HG03520 (cell line): Measurements from ENCODE around the gene PTPRT.

Experiments used
- ATAC-seq: cut with Tn5 transposase; IDR thresholded peaks from one replicate; pipeline ENCODE4 v1.9.1; 2021; ENCODE audit warnings: mild to moderate bottlenecking, moderate library complexity; ENCODE audit not compliant: unreplicated experiment

Gene PTPRT

DNA sequence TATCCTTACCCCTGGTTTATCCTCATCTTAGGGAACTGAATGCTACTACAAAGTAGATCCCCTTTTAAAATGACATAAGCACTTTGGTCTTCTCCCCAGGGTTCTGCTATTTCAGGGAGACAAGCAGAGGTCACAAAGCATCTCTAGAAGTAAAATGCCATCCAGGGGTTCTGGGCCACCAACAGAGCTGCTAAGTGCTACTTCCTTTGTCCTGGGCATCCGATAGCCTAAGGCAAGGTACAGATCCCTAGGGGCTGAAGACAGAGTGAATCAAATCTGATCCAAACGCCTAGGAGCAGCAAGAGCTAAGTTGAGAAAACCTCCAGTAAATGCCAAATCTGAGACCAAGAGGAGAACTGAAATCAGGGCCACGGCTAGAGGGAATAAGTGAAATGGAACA, 161.2 kb downstream of the PTPRT start:
- ATAC-seq, result no peak

- no peak for ATAC-seq
These were observed 165.9 kb downstream of the PTPRT start for GRCh38 chr20:43023836-43024235.

DNA sequence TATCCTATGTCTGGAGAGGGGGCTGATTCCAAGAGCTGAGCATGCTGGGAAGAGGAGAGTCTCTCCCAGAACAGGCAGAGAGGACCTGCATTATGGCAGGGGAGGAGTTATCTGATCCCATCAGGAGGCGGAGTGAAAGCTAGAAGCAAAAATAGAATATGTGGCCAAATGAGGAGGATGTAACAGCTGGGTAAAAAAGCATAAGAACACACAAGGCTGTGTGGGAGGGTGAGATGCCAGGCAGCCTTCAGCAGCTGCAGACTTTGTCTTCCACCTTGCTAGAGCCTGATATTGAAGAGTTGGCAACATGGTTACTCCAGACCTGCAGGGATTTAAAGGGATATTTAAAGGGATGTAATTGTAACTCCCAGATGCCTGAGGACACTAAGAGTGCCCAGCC, 167.1 kb downstream of the PTPRT start:
- ATAC-seq, result no peak

GRCh38 chr20:43022081-43022480, 167.6 kb downstream of the PTPRT start:
- no peak for ATAC-seq

DNA sequence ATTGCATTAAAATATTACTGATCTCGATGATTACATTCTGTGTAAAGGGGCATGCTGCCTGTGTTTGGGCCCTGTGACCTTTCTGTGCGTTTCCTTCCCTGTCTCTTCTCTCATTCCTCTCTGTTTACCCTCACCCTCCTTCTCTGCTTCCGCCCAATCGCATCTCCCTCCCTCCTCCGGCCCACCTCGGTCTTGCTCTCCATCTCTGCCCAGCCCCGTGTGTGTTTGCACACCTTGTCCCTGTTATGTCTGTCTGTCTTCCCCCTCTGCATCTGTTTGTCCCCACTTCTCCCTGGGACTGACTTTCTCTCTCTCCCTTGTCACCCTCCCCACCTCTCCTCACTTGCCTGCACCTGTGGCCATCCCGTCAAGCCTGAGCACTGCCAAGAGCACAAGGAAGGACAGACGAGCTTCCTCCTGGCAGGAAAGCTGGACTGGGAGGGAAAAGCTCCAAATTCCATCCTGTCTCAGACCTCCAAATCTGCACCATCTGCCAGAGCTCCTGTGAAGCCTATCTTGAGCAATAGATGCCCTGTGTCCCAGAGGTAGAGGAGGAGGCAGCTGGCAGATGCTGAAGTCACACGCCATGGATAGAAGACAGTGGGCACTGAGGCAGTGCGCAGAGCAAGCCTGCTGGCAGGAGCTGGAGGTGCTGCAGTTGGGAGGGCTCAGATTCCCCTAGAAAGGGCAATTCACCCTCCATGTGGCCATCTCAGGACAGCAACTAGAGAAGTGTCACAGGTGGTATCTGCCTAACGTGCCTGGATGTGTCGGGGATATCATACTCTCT, 172.3 kb downstream of the PTPRT start:
- no peak for ATAC-seq

GRCh38 chr20:43016257-43016656, 173.4 kb downstream of the PTPRT start:
- no peak for ATAC-seq

GRCh38 chr20:43015566-43015965, 174.1 kb downstream of the PTPRT start:
- ATAC-seq, result no peak

- ATAC-seq, result no peak
These were observed 175.5 kb downstream of the PTPRT start for GRCh38 chr20:43014206-43014605.

DNA sequence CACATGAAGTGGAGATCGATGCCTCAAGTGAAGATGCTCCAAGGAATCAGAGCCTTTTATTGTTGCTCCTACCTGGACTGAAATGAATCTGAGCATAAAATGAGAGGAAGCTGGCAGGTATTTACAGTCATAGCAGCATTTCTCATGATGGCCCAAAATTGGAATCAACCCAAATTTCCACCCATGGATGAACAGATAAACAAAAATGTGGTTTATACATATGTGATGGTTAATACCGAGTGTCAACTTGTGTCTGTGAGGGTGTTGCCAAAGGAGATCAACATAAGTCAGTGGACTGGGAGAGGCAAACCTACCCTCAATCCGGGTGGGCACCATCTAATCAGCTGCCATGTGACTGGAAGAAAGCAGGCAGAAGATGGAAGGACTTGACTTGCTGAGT, 178.2 kb downstream of the PTPRT start:
- ATAC-seq, result no peak

GRCh38 chr20:43009532-43009931, 180.2 kb downstream of the PTPRT start:
- ATAC-seq, result no peak

GRCh38 chr20:43007525-43007924, 182.2 kb downstream of the PTPRT start:
- no peak for ATAC-seq

DNA sequence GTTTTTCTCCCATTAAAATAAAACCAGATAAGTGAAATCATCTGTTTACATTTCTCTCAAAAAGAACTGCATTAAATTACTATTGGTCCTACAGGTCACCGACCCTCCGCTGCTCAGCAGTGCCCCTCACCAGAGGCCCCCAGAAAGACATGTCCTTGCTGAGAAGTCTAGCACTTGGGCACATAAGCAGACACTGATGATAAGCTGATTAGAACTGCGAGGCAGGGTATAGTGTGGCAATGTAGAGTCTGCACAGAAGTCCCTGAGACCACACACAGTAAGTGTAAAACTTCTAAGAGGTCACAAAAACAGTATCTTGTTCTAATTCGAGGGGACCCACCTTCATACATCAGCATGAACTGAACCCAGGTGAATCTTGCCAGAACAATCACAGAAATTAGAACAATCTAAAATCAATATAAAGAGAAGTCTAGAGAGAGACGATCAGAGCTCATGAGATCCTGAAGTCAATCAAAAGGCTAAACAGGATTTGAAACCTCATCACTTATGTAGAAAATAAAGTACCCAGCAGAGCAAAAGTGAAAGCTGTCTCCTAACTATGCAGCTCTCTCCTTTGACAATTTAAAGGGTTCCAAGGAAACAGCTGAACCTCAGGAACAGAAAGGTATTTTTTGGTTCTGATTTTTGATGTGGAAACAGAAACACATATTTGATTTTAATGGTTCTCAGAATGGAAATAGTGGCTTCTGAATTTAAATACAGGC, 182.9 kb downstream of the PTPRT start:
- ATAC-seq, result no peak

- ATAC-seq, result no peak
These were observed 186.3 kb downstream of the PTPRT start for GRCh38 chr20:43003318-43003944.

GRCh38 chr20:42996141-42996540, 193.6 kb downstream of the PTPRT start:
- ATAC-seq, result no peak

- ATAC-seq, result no peak
These were observed 201.4 kb downstream of the PTPRT start for GRCh38 chr20:42988319-42988718.

GRCh38 chr20:42987376-42988114, 202.2 kb downstream of the PTPRT start:
- no peak for ATAC-seq

- no peak for ATAC-seq
These were observed 203.4 kb downstream of the PTPRT start for GRCh38 chr20:42986143-42986773.

DNA sequence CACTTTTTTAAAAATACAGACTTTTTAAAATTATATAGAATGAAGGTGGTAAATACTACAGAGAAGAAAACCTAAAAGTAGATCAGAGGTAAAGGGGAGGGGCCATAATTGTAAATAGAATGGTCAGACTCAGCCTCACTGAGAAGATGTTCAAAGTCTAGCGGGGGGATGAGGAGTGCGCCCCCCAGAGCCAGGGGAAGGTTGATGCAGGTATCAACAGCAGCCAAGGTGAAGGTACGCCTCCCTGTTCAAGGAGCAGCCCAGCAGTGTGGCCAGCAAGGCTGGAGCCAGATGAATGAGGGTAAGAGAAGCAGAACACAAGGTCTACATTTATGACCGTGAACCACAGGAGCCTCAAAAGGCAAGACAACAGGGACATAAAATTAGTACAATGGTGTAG, 204.1 kb downstream of the PTPRT start:
- no peak for ATAC-seq

DNA sequence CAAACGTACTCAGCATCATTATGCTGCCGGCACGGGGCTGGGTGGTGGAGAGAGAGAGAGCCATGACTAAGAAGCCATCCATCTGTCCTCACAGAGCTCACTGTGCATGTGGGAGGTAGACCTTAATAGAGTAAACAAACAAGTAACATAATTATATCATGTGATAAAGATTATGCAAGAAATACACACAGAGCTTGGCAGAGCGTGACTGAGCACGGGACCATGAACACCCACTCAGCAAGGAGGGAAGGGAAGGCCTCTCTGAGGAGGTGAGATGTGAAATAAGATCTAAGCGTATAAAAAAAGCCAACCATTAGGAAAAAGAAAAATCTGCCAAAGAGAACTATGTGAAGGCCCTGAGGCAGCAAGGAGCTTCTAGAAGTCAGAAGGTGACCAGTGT, 207.5 kb downstream of the PTPRT start:
- no peak for ATAC-seq

DNA sequence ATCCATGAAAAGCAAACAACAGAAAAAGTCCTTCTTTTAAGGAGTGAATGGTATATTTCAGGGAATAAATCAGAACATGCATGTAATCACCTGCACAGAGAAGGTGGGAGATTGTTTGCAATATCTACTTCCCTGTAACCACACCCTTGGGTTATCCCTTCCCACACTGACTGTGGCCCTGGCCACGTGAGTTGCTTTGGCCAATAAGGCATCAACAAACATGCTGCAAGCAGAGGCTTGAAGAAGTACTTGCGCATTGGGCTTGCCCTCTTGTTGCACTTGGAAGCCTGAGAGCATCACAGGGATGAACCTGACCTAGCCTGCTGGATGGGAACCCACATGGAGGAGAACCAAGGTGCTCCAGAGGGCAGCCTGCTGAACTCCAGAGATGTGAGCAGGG, 208.5 kb downstream of the PTPRT start:
- no peak for ATAC-seq

- ATAC-seq, result no peak
These were observed 210.0 kb downstream of the PTPRT start for GRCh38 chr20:42979720-42980119.
